Ascending aorta (tissue), 2 donors: Measurements from ENCODE around the gene NUP93. TPM values are rescaled to one million over a fixed set of nuclear protein-coding genes. Genes with fewer than 3 reads are reported as not detected.
A peak's percentile ranks its signal among the peaks of the same experiment; 100 is the strongest.

Source experiments
- DNase-seq, 2 donors: peaks; one replicate each; pipeline ENCODE4 v3.0.0-alpha.2; 2019; ENCODE audit warnings: low spot score in 2 of 2
- H3K27ac ChIP-seq, 2 donors: fragments of 200-600 bp; sonication (generic); one replicate each; pipeline ENCODE4 v1.5.1; 2016 to 2017; ENCODE audit warnings: mild to moderate bottlenecking in 1 of 2
- H3K27me3 ChIP-seq: fragments of 200-600 bp; sonication (generic); one replicate; pipeline ENCODE4 v1.5.1; 2017
- H3K36me3 ChIP-seq, 2 donors: fragments of 200-600 bp; sonication (generic); one replicate each; pipeline ENCODE4 v1.5.1; 2016
- H3K4me1 ChIP-seq, 2 donors: fragments of 200-600 bp; sonication (generic); one replicate each; pipeline ENCODE4 v1.5.1; 2016 to 2017; ENCODE audit warnings: mild to moderate bottlenecking in 1 of 2
- H3K4me3 ChIP-seq, 2 donors: fragments of 200-600 bp; sonication (generic); one replicate each; pipeline ENCODE4 v1.5.1; 2016 to 2017; ENCODE audit warnings: mild to moderate bottlenecking in 1 of 2
- H3K9me3 ChIP-seq, 2 donors: fragments of 200-600 bp; sonication (generic); one replicate each; pipeline ENCODE4 v1.5.1; 2016
- CTCF ChIP-seq, 3 experiments: fragments of 200-600 bp in 2 of 3; fragments of 450-650 bp in 1 of 3; sonication (generic) in 2 of 3; IDR thresholded peaks; one replicate each; pipeline ENCODE4 v1.5.1; 2016 to 2019; ENCODE audit warnings: antibody characterized with exemption in 3 of 3, mild to moderate bottlenecking in 1 of 3, moderate library complexity in 1 of 3
- intact Hi-C: fragments of 100-400 bp; cut with DNase I; formaldehyde crosslinking; loops from one replicate; pipeline ENCODE4 v1.15.1; 2023
- total RNA-seq: library from RNA; depleted of rRNA; stranded (reverse); fragments of >200 nt; gene quantifications from one replicate; pipeline ENCODE4 v1.1.0, GENCODE V29; 2016

Gene NUP93
- total RNA-seq, 1 donor from 2014 or later = 419 TPM

DNA sequence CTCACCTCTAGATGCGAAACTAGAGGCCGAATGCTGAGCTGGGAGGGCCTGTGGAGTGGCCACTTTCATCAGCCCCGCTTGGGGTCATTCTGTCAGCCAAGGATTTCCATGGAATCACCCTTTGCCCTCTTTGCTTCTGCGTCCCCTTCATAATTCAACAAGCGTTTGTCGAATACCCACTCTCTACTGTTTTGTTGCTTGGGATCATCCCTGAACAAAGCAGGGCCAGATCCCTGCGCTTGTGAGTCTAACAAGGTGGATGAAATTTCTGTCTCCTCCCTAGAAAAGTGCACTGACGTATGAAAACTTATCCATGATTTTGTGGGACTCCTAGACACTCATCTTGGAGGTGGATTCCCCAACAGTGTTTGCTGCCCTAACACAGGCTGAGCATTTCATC is 131.8 kb downstream of the NUP93 start:
- Histone ChIP-seq H3K27ac (no peak overlapping the region), H3K4me3 (no peak overlapping the region), H3K27me3 (no peaks in the 10 kb centered on the region), H3K36me3 (no peaks in the 10 kb centered on the region), H3K4me1 (no peaks in the 10 kb centered on the region), H3K9me3 (no peaks in the 10 kb centered on the region)
- intact Hi-C loops = no loop called here
- no peak for DNase-seq
- TF ChIP-seq CTCF (IDR thresholded peaks at IDR 0.05) = no peak

- Histone ChIP-seq H3K4me1 (peaks cover 0 to 4% of the 10 kb centered on the region in 2 donors), H3K4me3 (no peak overlapping the region), H3K27ac (no peak overlapping the region), H3K27me3 (no peaks in the 10 kb centered on the region), H3K36me3 (no peaks in the 10 kb centered on the region), H3K9me3 (no peaks in the 10 kb centered on the region)
- intact Hi-C loops = no loop called here
- no peak for DNase-seq
- TF ChIP-seq CTCF (IDR thresholded peaks at IDR 0.05) = no peak
Measured at GRCh38 chr16:56862776-56863175, 132.8 kb downstream of the NUP93 start.

GRCh38 chr16:56864960-56865359 is 135.0 kb downstream of the NUP93 start, which contains the start of gene SLC12A3:
SLC12A3 (plus strand) TSS chr16:56865207; CDS start chr16:56865236, 29 bp downstream.
- no peak for TF ChIP-seq CTCF (IDR thresholded peaks at IDR 0.05)
- H3K4me3 ChIP-seq = no peak within 1 kb of the TSS
- no peak within 1 kb of the TSS for H3K27ac ChIP-seq

DNA sequence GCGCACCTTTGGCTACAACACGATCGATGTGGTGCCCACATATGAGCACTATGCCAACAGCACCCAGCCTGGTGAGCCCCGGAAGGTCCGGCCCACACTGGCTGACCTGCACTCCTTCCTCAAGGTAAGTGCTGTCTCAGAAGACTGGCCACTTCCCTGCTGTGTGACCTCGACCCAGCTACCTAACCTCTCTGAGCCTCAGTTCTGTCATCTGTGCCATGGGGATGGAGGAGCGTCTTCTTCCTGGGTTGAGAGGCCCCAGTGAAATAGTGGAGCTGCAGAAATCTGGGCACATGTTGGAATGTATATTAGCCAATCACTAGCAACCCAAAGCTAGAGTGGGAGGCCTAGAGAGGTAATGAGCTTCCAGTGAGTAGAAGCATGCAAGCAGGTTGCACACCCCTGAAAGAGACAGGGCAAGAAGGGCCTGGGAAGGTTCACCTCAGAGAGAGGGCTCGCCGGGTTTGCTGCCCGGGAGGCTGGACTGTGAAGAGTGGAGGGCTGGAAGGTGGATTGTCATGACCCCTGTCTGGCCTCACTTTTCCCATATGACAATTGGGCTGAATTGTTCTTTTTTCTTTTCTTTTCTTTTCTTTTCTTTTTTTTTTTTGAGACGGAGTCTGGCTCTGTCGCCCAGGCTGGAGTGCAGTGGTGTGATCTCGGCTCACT is 135.6 kb downstream of the NUP93 start:
- Histone ChIP-seq H3K36me3 (no peaks in the 10 kb centered on the region), H3K4me3 (no peak overlapping the region), H3K9me3 (no peaks in the 10 kb centered on the region), H3K4me1 (peaks cover 0 to 4% of the 10 kb centered on the region in 2 donors), H3K27me3 (no peaks in the 10 kb centered on the region), H3K27ac (no peak overlapping the region)
- TF ChIP-seq CTCF (IDR thresholded peaks at IDR 0.05) = no peak
- no peak for DNase-seq
- intact Hi-C loops = loop anchor here (2.0 kb wide), 2 partner anchors 85 to 303 kb away; no protein-coding TSS in a partner anchor

More at GRCh38 chr16:56864960-56865359, 135.0 kb downstream of the NUP93 start, which contains the start of gene SLC12A3:
- intact Hi-C loops = no loop called here
- Histone ChIP-seq H3K4me1 (peaks cover 0 to 4% of the 10 kb centered on the region in 2 donors), H3K27me3 (no peaks in the 10 kb centered on the region), H3K9me3 (no peaks in the 10 kb centered on the region), H3K36me3 (no peaks in the 10 kb centered on the region)
- DNase-seq = no peak

DNA sequence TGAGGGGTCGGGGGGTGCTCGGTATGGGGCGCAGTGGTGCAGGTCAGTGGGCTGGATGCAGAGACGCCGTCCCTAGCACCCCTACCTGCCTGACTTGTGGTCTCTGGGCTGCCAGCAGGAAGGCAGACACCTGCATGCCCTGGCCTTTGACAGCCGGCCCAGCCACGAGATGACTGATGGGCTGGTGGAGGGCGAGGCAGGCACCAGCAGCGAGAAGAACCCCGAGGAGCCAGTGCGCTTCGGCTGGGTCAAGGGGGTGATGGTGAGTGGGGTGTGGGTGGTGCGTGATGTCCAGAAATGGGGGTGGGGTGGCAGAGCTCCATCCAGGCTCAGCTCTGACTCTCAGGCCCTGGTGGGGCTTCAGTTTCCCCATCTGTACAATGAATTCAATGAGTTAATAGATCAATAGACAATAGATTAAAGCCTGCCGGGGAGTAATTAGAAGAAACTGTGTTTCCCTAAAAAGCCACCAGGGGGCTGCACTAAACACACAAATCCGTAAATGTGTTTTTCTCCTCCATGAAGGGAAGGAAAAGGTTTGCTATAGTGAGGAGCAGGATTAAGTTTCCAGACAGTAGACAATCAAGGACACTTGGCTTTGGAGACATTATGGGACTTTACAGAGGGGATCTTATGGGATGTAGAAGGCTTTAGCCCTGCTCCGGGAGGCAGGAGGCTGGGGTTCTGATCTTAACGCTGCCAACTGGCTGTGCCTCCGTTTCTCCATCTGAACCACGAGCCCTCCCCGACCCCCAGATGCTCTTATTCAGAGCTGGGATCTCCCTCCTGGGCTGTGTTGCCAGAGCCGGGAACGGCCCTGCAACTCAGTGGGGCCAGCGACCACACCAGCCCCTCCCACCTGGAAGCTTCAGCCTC is 137.3 kb downstream of the NUP93 start:
- H3K27ac ChIP-seq = no peak overlapping the region
- H3K36me3 ChIP-seq = no peaks in the 10 kb centered on the region
- peaks cover 0 to 4% of the 10 kb centered on the region in 2 donors for H3K4me1 ChIP-seq
- H3K9me3 ChIP-seq = no peaks in the 10 kb centered on the region
- intact Hi-C loops = loop anchor here (1.0 to 2.0 kb wide), 3 partner anchors 84 to 302 kb away; no protein-coding TSS in a partner anchor
- TF ChIP-seq CTCF (IDR thresholded peaks at IDR 0.05) = peak; percentile 65 to 81 (median 81)
- no peak overlapping the region for H3K4me3 ChIP-seq
- peak in 1 of 2 donors; percentile 70 for DNase-seq
- no peaks in the 10 kb centered on the region for H3K27me3 ChIP-seq
